A549 (cell line): ENCODE data around the gene ADAM10. TPM values are rescaled to one million over a fixed set of nuclear protein-coding genes. Genes with fewer than 3 reads are reported as not detected.

ENCODE experiments used
- ATAC-seq, 2 experiments: fragments of 200-7000 bp in 1 of 2; fragments of >200 bp in 1 of 2; cut with Nextera tagmentation in 1 of 2; cut with Tn5 transposase in 1 of 2; 3 replicates each; pipeline versions ENCODE4 v1.8.0 to v1.9.1; 2018 to 2020; ENCODE audit warnings: mild to moderate bottlenecking in 1 of 2, moderate library complexity in 1 of 2
- CTCF ChIA-PET: fragments of 300-600 bp; sonication (Branson Sonifier 250); formaldehyde crosslinking; extraction: SDS; loops from one replicate; lab custom pipeline; 2021; ENCODE audit warnings: antibody characterized with exemption, inconsistent platforms; lab: Yijun Ruan, JAX
- POLR2A ChIA-PET: fragments of 350-600 bp; formaldehyde crosslinking; extraction: SDS; loops from one replicate; lab custom pipeline; 2021; ENCODE audit warnings: antibody characterized with exemption, inconsistent platforms; lab: Yijun Ruan, JAX
- DNase-seq, 2 experiments: peaks; one replicate each; pipeline versions ENCODE4 v3.0.0 to v3.0.0-alpha.2; 2011 to 2016; ENCODE audit warnings: low read depth in 1 of 2, low spot score in 1 of 2
- FAIRE-seq: peaks from 2 replicates; lab custom pipeline; 2011; peaks lifted over from hg19 to GRCh38; lab: Jason Lieb, UNC
- H3K27ac ChIP-seq, 2 experiments: fragments of >200 bp; sonication (Bioruptor Twin); formaldehyde crosslinking; 3 replicates each; pipeline ENCODE4 v1.5.1; 2016 to 2017
- H3K4me1 ChIP-seq: fragments of >200 bp; sonication (Bioruptor Twin); formaldehyde crosslinking; 3 replicates; pipeline ENCODE4 v1.6.1; 2016
- H3K4me2 ChIP-seq: fragments of >200 bp; sonication (Bioruptor Twin); formaldehyde crosslinking; 3 replicates; pipeline ENCODE4 v1.6.1; 2016
- H3K4me3 ChIP-seq: fragments of >200 bp; sonication (Bioruptor Twin); formaldehyde crosslinking; 3 replicates; pipeline ENCODE4 v1.5.1; 2016
- H3K9me3 ChIP-seq: fragments of >200 bp; sonication (Bioruptor Twin); formaldehyde crosslinking; 3 replicates; pipeline ENCODE4 v1.6.1; 2016
- BCL3 ChIP-seq: fragments of >200 bp; sonication (Bioruptor Twin); formaldehyde crosslinking; IDR thresholded peaks from 3 replicates; pipeline ENCODE4 v1.6.1; 2016
- BHLHE40 ChIP-seq: IDR thresholded peaks from 2 replicates; pipeline ENCODE4 v1.6.1; 2012; ENCODE audit warnings: low read depth, low read length, inconsistent platforms
- CBX2 ChIP-seq: fragments of 200-600 bp; sonication (generic); IDR thresholded peaks from 2 replicates; pipeline ENCODE4 v1.6.1; 2016; ENCODE audit warnings: low read depth, mild to moderate bottlenecking, borderline replicate concordance
- CHD2 ChIP-seq: fragments of 150-350 bp; IDR thresholded peaks from 2 replicates; pipeline ENCODE4 v1.6.1; 2014; ENCODE audit warnings: low read length; ENCODE audit not compliant: partially characterized antibody
- CTCF ChIP-seq: fragments of >200 bp; sonication (Bioruptor Twin); formaldehyde crosslinking; IDR thresholded peaks from 3 replicates; pipeline ENCODE4 v1.5.1; 2016
- EHF ChIP-seq: fragments of 250-450 bp; sonication (Bioruptor Pico); IDR thresholded peaks from 2 replicates; pipeline ENCODE4 v1.5.0; 2020; ENCODE audit warnings: mild to moderate bottlenecking
- ELK1 ChIP-seq: fragments of 150-350 bp; IDR thresholded peaks from 2 replicates; pipeline ENCODE4 v1.6.1; 2014; ENCODE audit warnings: low read depth, mild to moderate bottlenecking, low read length
- FOSB ChIP-seq: fragments of 250-450 bp; sonication (Bioruptor Pico); IDR thresholded peaks from 2 replicates; pipeline ENCODE4 v1.5.0; 2020; ENCODE audit warnings: mild to moderate bottlenecking, moderate library complexity
- FOSL2 ChIP-seq, 2 experiments: fragments of 450-650 bp in 1 of 2; fragments of >200 bp in 1 of 2; sonication (Bioruptor Twin) in 1 of 2; formaldehyde crosslinking; IDR thresholded peaks; 2 replicates each; pipeline versions ENCODE4 v1.5.0 to v1.6.1; 2016 to 2020; ENCODE audit warnings: mild to moderate bottlenecking in 1 of 2, moderate library complexity in 1 of 2
- FOXS1 ChIP-seq: fragments of 250-450 bp; sonication (Bioruptor Pico); IDR thresholded peaks from 2 replicates; pipeline ENCODE4 v1.5.0; 2020; ENCODE audit warnings: mild to moderate bottlenecking, moderate library complexity
- HES2 ChIP-seq: fragments of >200 bp; sonication (Bioruptor Twin); formaldehyde crosslinking; IDR thresholded peaks from 2 replicates; pipeline ENCODE4 v1.6.1; 2016
- HOXA7 ChIP-seq: fragments of 250-450 bp; sonication (Bioruptor Pico); IDR thresholded peaks from 2 replicates; pipeline ENCODE4 v1.5.0; 2020; ENCODE audit warnings: mild to moderate bottlenecking, moderate library complexity
- JUN ChIP-seq, 2 experiments: fragments of >200 bp; sonication (Bioruptor Twin); formaldehyde crosslinking; IDR thresholded peaks; 2 replicates in 1 of 2; 3 replicates in 1 of 2; pipeline ENCODE4 v1.6.1; 2016 to 2017
- MAX ChIP-seq: IDR thresholded peaks from 2 replicates; pipeline ENCODE4 v1.6.1; 2012
- MAZ ChIP-seq: fragments of 150-350 bp; IDR thresholded peaks from 2 replicates; pipeline ENCODE4 v1.6.1; 2014; ENCODE audit warnings: antibody characterized with exemption, low read depth, low read length, borderline replicate concordance
- MYC ChIP-seq: IDR thresholded peaks from 2 replicates; pipeline ENCODE4 v1.6.1; 2012; ENCODE audit warnings: mild to moderate bottlenecking, inconsistent platforms, low read length, improper control_type of control experiment, borderline replicate concordance
- NFE2L2 ChIP-seq: fragments of 150-350 bp; conservative IDR thresholded peaks from 2 replicates; pipeline ENCODE4 v1.6.1; 2014; ENCODE audit warnings: low read length
- NR3C1 ChIP-seq: fragments of >200 bp; sonication (Bioruptor Twin); formaldehyde crosslinking; IDR thresholded peaks from 3 replicates; pipeline ENCODE4 v1.6.1; 2017
- PHF8 ChIP-seq: fragments of 200-600 bp; sonication (generic); IDR thresholded peaks from 2 replicates; pipeline ENCODE4 v1.6.1; 2016; ENCODE audit warnings: low read depth, mild to moderate bottlenecking, antibody characterized with exemption, moderate library complexity, borderline replicate concordance
- REST ChIP-seq: fragments of 200-600 bp; sonication (generic); IDR thresholded peaks from 2 replicates; pipeline ENCODE4 v1.6.1; 2016; ENCODE audit warnings: antibody characterized with exemption, mild to moderate bottlenecking, moderate library complexity
- SMC3 ChIP-seq: fragments of >200 bp; sonication (Bioruptor Twin); formaldehyde crosslinking; IDR thresholded peaks from 3 replicates; pipeline ENCODE4 v1.6.1; 2018; ENCODE audit warnings: inconsistent platforms
- ZC3H11A ChIP-seq: fragments of 450-650 bp; IDR thresholded peaks from 2 replicates; pipeline ENCODE4 v1.6.1; 2014; ENCODE audit warnings: antibody characterized with exemption, mild to moderate bottlenecking
- ZFP36 ChIP-seq: fragments of 450-650 bp; IDR thresholded peaks from 2 replicates; pipeline ENCODE4 v1.6.1; 2014; ENCODE audit warnings: borderline replicate concordance; ENCODE audit not compliant: partially characterized antibody
- ZNF302 ChIP-seq: fragments of 250-450 bp; sonication (Bioruptor Pico); IDR thresholded peaks from 2 replicates; pipeline ENCODE4 v1.9.0; 2021; ENCODE audit warnings: inconsistent platforms, mild to moderate bottlenecking, moderate library complexity
- WGBS: methylation state at CpG from one replicate; pipeline ENCODE4 v1.1.6; 2017; ENCODE audit errors: missing lambda C conversion rate; 5-methylcytosine and 5-hydroxymethylcytosine counted together
- polyA plus RNA-seq, 4 experiments: library from polyadenylated mRNA; depleted of rRNA in 3 of 4; stranded (reverse); fragments of >200 nt; fragmentation: RNase III in 1 of 4; extraction: RNeasy Plus Mini Kit Qiagen cat#74134 plus additional on column Dnase treatment in 1 of 4; gene quantifications; 2 replicates in 3 of 4; 3 replicates in 1 of 4; pipeline ENCODE4 v1.2.3, GENCODE V29; 2011 to 2017

ADAM10 gene
- polyA plus RNA-seq, 2 of the 4 experiments (the other 2 are of a cell fraction), result 200 to 210 TPM

GRCh38 chr15:58565619-58566018 is 183.9 kb downstream of the ADAM10 start (continued):
- TF ChIP-seq BCL3 (no peak), ZC3H11A (no peak), JUN (IDR thresholded peaks at IDR 0.05) (no peak), HOXA7 (CRISPR knock-in tag) (no peak), SMC3 (no peak), FOXS1 (CRISPR knock-in tag) (no peak), FOSL2 (IDR thresholded peaks at IDR 0.05) (no peak), FOSL2 (CRISPR knock-in tag; IDR thresholded peaks at IDR 0.05) (no peak)

- no peak overlapping the region for H3K27ac ChIP-seq
- FAIRE-seq (no peak), ATAC-seq (no peak; a peak in 2 of 6 replicates), DNase-seq (no peak)
- TF ChIP-seq ZNF302 (CRISPR knock-in tag), result no peak
- no peak for TF ChIP-seq FOSB
- TF ChIP-seq MAX, result no peak
- TF ChIP-seq BCL3, result no peak
- TF ChIP-seq BHLHE40, result no peak
- no peak for TF ChIP-seq NFE2L2
- TF ChIP-seq EHF, result no peak
- no peak for TF ChIP-seq CBX2
- 93% methylated on average over 5 of the region's 6 CpGs for WGBS
- peaks cover 7% of the 10 kb centered on the region; the same call in 2 of the 3 replicates for H3K4me1 ChIP-seq
- no peak overlapping the region for H3K4me2 ChIP-seq
- peaks cover 3% of the 10 kb centered on the region; the same call in 1 of the 3 replicates for H3K9me3 ChIP-seq
- CTCF ChIA-PET, result interaction anchor here (1.0 to 1.2 kb wide), 2 partner anchors 8 to 46 kb away, joined by 3 read pairs; no protein-coding TSS in a partner anchor
- H3K4me3 ChIP-seq, result no peak overlapping the region
- POLR2A ChIA-PET, result interaction anchor here (0.6 kb wide), 1 partner anchor 336 kb away, joined by 6 read pairs; no protein-coding TSS in a partner anchor
These were observed 184.5 kb downstream of the ADAM10 start for GRCh38 chr15:58564981-58565380.

GRCh38 chr15:58562135-58562534 is 187.4 kb downstream of the ADAM10 start:
- FAIRE-seq, result no peak
- TF ChIP-seq NFE2L2, result no peak
- no peak for TF ChIP-seq ZC3H11A
- TF ChIP-seq REST, result no peak
- TF ChIP-seq CTCF, result no peak
- TF ChIP-seq PHF8, result no peak
- no peak for TF ChIP-seq EHF
- TF ChIP-seq HES2, result no peak
- no peak for TF ChIP-seq MYC
- TF ChIP-seq ZFP36, result no peak
- TF ChIP-seq MAZ, result no peak
- no peak for TF ChIP-seq ELK1
- no peak for TF ChIP-seq NR3C1
- no peak for TF ChIP-seq CHD2
- TF ChIP-seq FOSB, result no peak
- TF ChIP-seq FOXS1 (CRISPR knock-in tag), result no peak
- CTCF ChIA-PET, result interaction anchor here (0.6 to 1.2 kb wide), 3 partner anchors 142 to 256 kb away, joined by 3 to 5 read pairs (median 3); no protein-coding TSS in a partner anchor
- Histone ChIP-seq H3K27ac (0 out of 6 replicates have a peak overlapping the region, but pooled peaks of 1 of the 2 experiments have one; percentile 25), H3K4me2 (no peak overlapping the region), H3K9me3 (0 out of 3 replicates have a peak, but pooled peaks cover 6% of the 10 kb centered on the region), H3K4me3 (no peak overlapping the region), H3K4me1 (no peaks in the 10 kb centered on the region)
- POLR2A ChIA-PET, result no interaction called here
- ATAC-seq, result peak in 1 of 2 experiments; percentile 22; a peak in 1 of 6 replicates
- no peak for DNase-seq
- 61% methylated on average over 3 of the region's 3 CpGs for WGBS
